ENCODE results near the gene SLC2A13. TPM values are rescaled to one million over a fixed set of nuclear protein-coding genes. Genes with fewer than 3 reads are reported as not detected.

SLC2A13 gene
- total RNA-seq, 1 experiment from 2014 or later = 7.0 TPM

DNA sequence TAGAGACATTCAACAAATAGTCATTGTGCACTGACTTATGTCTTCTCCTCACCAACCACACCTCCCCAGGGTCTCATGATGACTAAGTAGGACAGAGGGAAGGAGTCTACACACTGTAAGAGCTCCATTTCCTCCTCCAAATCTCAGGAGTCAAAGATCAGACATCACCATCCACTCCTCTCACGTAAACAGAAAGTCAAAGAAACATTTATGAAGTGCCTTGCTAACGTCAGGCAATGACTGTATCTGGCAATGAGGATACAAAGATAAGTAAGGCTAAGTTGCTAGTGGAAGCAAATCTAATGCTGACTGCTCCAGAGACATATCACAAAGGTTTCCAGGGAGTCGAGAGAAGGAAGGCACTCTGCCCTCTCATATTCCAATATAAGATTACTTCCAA lies 88.9 kb downstream of the SLC2A13 start:
- H3K79me1 ChIP-seq (ENCODE audit: insufficient read depth, low read depth, low read length, poor library complexity, severe bottlenecking) = peaks cover 2% of the 10 kb centered on the region
- WGBS (ENCODE audit: extremely low coverage, insufficient read length, low lambda C conversion rate) = no CpG with 5 or more reads among the region's 3 CpGs

More for the DNA sequence above, 88.9 kb downstream of the SLC2A13 start:
- Mint-ChIP-seq H3K36me3 (ENCODE audit: insufficient read depth in 1 of 3, low read depth in 3 of 3) (peaks cover 0 to 1% (median 0%) of the 10 kb centered on the region in 3 experiments; a peak in 2 of 7 replicates), H3K9me3 (no peaks in the 10 kb centered on the region), H3K4me3 (no peak overlapping the region), H3K27ac (no peak overlapping the region), H3K27me3 (ENCODE audit: low read depth) (no peaks in the 10 kb centered on the region), H3K4me1 (peaks cover 29 to 49% of the 10 kb centered on the region in 2 experiments)
- H3K4me2 ChIP-seq (ENCODE audit: insufficient read depth, insufficient read length, low read length) = no peak overlapping the region
- H3K27ac ChIP-seq (ENCODE audit: insufficient read length, low read depth, low read length) = no peak overlapping the region
- H3K56ac ChIP-seq (ENCODE audit: insufficient read length, low read depth, low read length) = no peak overlapping the region
- H3T11ph ChIP-seq (ENCODE audit: low read length) = no peak overlapping the region
- no peaks in the 10 kb centered on the region for H4K20me1 ChIP-seq (ENCODE audit: control insufficient read depth, insufficient read depth, insufficient read length)
- H3K23ac ChIP-seq (ENCODE audit: insufficient read length, low read depth, low read length) = no peak overlapping the region
- H3K79me2 ChIP-seq (ENCODE audit: insufficient read depth, low read length) = no peaks in the 10 kb centered on the region
- no peak overlapping the region for H3K18ac ChIP-seq (ENCODE audit: insufficient read length, low read depth, low read length)
- no peak overlapping the region for H3K4ac ChIP-seq (ENCODE audit: low read depth, low read length)
- no peak overlapping the region for H4K8ac ChIP-seq (replicated peaks; ENCODE audit: insufficient read length, low read depth, low read length)
- H3K27me3 ChIP-seq (ENCODE audit: insufficient read depth, low read length) = no peaks in the 10 kb centered on the region
- no peak overlapping the region for H2BK20ac ChIP-seq (ENCODE audit: low read depth, low read length, poor library complexity, severe bottlenecking)
- DNase-seq = no peak
- no peak overlapping the region for H4K91ac ChIP-seq (ENCODE audit: insufficient read length, low read depth, low read length)
- TF ChIP-seq, protein P1, sequence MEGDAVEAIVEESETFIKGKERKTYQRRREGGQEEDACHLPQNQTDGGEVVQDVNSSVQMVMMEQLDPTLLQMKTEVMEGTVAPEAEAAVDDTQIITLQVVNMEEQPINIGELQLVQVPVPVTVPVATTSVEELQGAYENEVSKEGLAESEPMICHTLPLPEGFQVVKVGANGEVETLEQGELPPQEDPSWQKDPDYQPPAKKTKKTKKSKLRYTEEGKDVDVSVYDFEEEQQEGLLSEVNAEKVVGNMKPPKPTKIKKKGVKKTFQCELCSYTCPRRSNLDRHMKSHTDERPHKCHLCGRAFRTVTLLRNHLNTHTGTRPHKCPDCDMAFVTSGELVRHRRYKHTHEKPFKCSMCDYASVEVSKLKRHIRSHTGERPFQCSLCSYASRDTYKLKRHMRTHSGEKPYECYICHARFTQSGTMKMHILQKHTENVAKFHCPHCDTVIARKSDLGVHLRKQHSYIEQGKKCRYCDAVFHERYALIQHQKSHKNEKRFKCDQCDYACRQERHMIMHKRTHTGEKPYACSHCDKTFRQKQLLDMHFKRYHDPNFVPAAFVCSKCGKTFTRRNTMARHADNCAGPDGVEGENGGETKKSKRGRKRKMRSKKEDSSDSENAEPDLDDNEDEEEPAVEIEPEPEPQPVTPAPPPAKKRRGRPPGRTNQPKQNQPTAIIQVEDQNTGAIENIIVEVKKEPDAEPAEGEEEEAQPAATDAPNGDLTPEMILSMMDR (conservative IDR thresholded peaks at IDR 0.05) = no peak
- H2AFZ ChIP-seq (ENCODE audit: low read length) = no peak overlapping the region
- H2BK15ac ChIP-seq (ENCODE audit: low read depth, low read length) = no peak overlapping the region
- no peak overlapping the region for H4K5ac ChIP-seq (ENCODE audit: insufficient read length, low read depth, low read length)
- H3K9ac ChIP-seq (ENCODE audit: extremely low read depth, insufficient read length, low read length) = no peak overlapping the region
- no peak overlapping the region for H2BK5ac ChIP-seq (ENCODE audit: insufficient read length, low read length)
- H3K23me2 ChIP-seq (ENCODE audit: insufficient read length, low read depth, low read length, poor library complexity, severe bottlenecking) = no peaks in the 10 kb centered on the region
- no peak overlapping the region for H2BK120ac ChIP-seq (ENCODE audit: low read depth, low read length, poor library complexity, severe bottlenecking)
- H3K4me1 ChIP-seq (ENCODE audit: insufficient read depth, low read length) = peaks cover 4% of the 10 kb centered on the region; the same call in 1 of the 2 replicates
- H2AK5ac ChIP-seq (ENCODE audit: insufficient read length, low read length) = no peak overlapping the region
- H3K14ac ChIP-seq (ENCODE audit: insufficient read depth, low read length) = no peak overlapping the region
- H2BK12ac ChIP-seq (ENCODE audit: insufficient read length, low read depth, low read length) = no peak overlapping the region
- no peaks in the 10 kb centered on the region for H3K9me3 ChIP-seq (ENCODE audit: control insufficient read depth, low read depth, low read length)
